NCI-H748 treated with DMSO at 0.1 percent for 48 hours (cell line): Measurements from ENCODE around the gene RAB3GAP2.
"Not testable (repeated sequence)": the region's sequence is repeated elsewhere in the genome, so short reads cannot be mapped to it uniquely, and the experiment has no call there.

Experiments used
- DNase-seq: peaks from one replicate; lab custom pipeline; 2025; lab: John Stamatoyannopoulos, UW

Gene RAB3GAP2

DNA sequence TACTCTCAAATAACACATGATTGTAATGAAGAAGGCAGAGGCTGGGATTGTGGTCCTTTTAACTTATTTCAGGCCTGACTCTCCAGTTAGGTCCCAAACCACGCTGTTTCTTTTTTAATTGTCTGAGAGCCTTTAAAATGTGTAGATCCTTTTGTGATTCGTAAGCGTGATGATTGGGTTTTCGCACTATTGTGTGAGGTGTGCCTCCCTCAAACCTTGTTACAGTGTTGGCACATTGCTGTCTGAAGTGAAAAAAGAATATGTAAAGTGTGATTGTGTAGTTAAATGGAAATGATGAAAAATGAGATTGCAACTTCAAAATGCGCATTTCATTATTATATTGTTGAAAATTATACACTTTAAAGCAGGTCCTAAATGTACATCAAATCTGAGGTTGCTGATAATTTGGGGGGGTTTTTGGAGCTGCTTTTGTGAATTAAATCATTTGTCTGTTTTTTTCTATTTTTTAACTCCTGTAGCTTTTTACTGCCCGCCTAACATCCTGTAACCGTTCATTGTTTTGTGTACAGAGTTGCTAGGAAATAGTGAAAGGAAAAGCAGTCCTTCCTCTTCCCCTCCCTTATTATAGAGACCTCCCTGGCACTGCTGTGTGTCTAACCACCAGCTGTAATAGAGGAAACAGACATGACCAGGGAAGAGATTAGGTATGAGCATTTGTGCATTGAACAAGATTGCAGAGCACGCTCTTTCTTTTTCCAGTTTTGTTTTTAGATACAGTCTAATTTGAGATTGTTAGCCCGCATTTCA lies 135.1 kb downstream of the RAB3GAP2 start:
- DNase-seq: no peak

DNA sequence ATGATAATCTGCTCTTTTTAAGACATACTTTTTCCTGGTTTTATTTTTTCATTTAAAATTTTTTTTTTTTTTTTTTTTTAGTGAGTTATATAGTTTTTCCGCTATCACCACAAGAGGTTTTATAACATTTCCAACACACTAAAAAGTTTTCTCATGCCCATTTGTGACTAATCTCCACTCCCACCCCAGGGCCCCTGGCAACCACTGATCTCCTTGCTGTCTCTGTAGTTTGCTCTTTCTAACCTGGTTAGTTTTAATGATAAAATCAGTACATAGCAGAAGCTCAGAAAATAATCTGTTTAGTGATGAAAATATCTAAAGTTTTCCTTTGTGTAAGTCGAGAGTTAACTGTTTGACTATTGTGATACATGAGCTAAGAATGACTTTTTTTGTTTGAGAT lies 136.5 kb downstream of the RAB3GAP2 start:
- DNase-seq: no peak

DNA sequence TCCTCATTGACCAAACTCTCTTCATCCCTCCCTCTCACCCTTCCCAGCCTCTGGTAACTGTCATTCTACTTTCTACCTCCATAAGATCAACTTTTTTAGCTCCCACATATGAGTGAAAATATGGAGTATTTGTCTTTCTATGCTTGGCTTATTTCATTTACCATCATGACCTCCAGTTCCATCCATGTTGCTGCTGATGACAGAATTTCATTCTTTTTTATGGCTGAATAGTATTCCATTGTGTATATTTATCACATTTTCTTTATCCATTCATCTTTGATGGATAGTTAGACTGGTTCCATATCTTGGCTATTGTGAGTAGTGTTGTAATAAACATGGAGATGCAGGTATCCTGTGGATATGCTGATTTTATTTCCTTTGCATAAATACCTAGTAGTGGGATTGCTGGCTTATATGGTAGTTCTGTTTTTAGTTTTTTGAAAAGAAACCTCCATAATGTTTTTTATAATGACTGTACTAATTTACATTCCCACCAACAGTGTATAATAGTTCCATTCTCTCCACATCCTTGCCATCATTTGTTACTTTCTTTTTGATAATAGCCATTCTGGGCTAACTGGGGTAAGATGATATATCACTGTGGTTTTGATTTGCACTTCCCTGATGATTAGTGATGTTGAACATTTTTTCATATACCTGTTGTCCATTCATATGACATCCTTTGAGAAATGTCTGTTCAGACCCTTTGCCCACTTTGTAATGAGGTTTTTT lies 142.6 kb downstream of the RAB3GAP2 start:
- no peak for DNase-seq

DNA sequence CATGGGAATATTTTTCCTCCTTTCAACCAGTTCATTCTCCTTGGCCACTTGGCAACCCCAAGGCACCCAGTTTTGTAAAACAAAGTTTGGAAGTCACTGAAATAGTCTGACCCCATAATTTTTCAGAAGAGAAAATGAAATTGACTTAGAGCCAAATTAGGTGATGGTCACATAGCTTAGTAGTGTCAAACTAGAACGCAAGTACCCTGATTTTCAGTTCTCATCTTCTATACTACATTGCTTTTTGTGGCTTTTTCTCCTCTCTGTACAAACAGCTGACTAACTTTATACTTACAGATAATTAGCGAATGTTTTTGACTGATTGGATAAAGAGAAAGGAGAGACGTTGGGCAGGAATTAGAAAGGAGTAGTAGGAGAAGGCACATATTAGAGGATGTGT lies 145.2 kb downstream of the RAB3GAP2 start:
- no peak for DNase-seq

DNA sequence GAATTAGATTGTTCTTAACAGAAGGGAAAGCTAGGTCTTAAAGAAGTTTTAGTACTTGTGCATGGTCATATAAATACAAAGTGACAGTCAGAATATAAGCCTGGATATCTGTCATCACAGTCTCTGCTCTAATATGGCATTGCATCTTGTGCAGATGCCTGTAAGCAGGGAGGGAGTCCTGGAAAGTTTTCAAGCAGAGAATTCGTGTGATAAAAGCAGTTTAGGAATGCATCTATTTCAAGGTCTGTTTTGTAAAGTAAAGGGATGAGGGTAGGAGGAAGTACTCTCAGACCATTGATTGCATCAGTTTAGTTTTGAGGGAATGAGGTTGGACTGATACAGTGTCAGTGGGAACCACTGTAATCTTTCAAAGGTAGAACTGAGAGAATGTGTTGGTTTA lies 147.7 kb downstream of the RAB3GAP2 start:
- no peak for DNase-seq

DNA sequence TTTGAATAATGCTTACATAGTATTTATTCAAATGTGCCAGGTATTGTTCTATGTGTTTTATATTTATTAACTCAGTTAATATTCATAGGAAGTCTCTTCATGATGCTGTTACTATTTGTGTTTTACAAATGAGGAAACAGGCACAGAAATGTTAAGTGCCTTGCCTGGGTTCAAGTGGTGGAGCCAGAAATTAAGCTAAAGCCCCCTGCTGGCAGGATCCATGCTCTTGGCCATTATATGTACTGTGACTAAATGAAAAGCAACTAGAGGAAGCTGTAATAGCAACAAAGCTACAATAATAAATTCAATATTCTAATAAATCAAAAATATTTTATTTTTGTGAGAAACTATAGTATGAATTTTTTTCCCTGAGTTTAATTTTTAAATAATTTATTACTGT lies 148.4 kb downstream of the RAB3GAP2 start:
- no peak for DNase-seq

DNA sequence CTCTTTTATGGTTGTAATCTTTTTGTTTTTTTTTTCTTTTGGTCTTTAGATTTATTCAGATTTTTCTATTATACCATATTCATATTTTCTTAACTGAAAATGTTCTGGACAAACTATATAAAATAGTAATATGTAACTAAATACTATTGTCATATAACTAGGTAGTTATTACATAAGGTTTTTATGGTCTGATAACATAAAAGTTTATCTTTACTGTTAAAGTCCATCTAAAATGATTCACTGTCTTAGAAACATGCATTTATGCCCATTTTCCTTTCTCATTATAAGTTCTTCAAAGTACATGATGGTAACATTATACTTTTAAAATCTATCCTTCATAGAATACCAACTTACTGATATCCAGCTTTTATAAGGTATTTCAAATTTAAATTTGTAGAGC lies 149.2 kb downstream of the RAB3GAP2 start:
- no peak for DNase-seq

DNA sequence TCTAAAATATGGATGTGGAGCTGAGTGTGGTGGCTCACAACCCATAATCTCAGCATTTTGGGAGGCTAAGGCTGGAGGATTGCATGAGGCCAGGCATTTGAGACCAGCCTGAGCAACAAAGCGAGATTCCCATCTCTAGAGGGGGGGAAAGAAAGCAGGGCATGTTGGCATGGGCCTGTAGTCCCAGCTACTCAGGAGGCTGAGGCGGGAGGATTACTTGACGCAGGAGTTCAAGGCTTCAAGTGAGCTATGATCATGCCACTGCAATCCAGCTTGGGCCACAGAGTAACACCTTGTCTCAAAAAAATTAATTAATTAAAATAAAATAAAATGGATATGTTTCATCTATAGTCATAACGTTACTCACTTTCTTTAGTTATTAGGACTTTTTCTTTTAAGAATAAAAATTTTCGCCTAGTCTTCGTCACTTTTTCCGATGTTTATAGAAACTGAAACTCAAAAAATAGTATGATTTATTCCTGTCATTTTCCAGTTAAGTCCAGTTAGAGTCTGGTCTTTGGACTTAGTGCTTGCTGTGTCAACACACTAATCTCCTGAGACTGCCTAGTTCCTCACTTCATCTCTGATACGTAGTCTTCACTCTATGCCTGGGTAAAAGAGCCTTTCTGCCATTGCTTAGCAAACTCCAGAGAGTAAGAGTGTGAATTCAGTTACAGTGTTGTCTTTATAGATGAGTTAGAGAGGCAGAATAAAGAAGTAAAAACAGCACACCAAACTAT lies 150.3 kb downstream of the RAB3GAP2 start:
- no peak for DNase-seq

DNA sequence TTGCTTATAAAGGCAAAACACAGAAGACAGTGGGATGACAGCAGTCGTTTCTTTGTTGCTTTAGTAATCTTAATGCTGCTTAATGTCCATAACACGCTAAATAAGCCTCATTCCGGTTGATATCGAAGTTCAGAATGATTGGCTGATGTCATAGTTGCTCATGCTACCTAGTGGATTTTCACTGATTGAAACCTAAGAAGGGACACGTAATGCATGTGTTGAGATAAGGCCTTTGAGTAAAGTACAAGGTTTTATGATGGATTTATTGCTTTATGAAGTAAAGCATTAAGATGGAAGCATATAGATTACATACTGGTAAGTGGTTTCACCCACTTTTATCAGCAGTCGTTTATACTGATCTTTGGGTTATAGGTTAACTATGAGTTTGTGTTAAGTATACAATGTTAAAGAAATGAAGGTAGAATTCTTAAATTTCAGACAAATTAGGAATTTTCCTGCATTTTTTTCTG lies 153.2 kb downstream of the RAB3GAP2 start:
- no peak for DNase-seq

DNA sequence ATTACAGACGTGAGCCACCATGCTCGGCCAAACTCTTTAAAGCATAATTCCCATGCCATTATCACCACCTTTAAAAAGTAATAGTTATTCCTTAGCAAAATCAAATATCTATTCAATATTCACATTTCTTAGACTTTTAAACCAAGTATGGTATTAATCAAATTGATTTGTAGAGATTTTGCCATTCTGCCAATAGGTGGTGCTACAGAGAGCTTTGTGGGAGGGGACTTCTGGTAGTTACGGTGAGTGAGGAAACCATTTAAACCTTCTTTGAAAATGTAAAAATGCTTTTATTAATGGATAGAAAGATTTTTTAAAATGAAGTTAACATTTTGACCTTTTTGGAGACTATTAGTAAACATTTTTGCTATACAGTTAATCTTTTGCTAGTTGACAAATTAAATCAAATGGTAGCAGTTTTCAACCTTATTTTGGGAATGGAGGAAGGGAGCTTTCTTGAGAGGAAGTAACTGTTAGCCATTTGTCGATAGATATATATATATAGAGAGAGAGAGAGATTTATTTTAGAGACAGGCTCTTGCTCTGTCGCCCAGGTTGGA lies 159.0 kb downstream of the RAB3GAP2 start:
- DNase-seq: no peak

DNA sequence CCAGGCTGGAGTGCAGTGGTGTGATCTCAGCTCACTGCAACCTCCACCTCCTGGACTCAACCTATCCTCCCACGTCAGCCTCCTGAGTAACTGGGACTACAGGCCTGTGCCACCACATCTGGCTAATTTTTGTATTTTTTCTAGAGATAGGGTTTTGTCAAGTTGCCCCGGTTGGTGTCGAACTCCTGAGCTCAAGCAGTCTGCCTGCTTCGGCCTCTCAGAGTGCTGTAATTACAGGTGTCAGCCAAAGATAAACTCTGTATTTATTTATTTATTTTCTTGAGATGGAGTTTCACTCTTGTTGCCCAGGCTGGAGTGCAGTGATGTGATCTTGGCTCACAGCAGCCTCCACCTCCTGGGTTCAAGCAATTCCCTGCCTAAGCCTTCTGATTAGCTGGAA lies 159.7 kb downstream of the RAB3GAP2 start:
- not testable (repeated sequence) for DNase-seq

DNA sequence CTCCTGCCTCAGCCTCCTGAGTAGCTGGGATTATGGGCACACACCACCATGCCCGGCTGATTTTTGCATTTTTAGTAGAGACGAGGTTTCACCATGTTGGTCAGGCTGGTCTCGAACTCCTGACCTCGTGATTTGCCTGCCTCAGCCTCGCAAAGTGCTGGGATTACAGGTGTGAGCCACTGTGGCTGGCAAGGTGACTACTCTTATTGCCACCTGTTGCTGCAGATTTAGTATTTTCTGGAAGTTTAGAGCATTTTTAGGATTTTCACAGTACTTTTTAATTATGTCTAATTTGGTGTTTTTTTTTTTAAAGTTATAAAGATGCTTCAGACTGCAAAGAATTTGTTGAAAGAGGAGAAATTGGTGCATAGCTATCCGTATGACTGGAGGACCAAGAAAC lies 161.8 kb downstream of the RAB3GAP2 start:
- not testable (repeated sequence) for DNase-seq

DNA sequence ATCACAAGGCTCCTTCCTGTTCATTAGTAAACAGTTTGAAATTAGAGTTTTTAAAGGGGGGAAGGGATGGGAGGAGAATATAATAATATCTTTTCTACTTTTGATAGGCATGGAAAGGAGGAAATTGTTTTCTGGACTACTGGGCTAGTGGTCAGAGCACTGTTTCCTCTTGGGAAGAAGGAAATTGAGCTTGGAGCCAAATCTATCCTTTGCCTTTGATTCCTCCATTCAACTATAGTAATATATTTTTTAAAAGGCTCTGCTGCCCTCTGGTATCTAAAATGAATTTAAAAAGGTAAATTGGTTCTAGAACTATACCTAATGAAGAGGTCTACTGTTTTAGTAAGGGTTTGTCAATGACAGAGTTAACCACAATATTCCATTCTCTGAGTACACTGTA lies 172.4 kb downstream of the RAB3GAP2 start:
- no peak for DNase-seq
